HG03342 (cell line): ENCODE measurements around the gene DPP6.

Experiments used
- ATAC-seq: cut with Tn5 transposase; IDR thresholded peaks from one replicate; pipeline ENCODE4 v1.9.1; 2021; ENCODE audit warnings: mild to moderate bottlenecking, moderate library complexity; ENCODE audit not compliant: unreplicated experiment

Gene DPP6

GRCh38 chr7:154783281-154783909 is 731.2 kb downstream of the DPP6 start:
- ATAC-seq: no peak

GRCh38 chr7:154785898-154786297 is 733.7 kb downstream of the DPP6 start:
- no peak for ATAC-seq

GRCh38 chr7:154789404-154789803 is 737.2 kb downstream of the DPP6 start:
- ATAC-seq: no peak

- ATAC-seq: no peak
Measured at GRCh38 chr7:154791611-154792010, 739.4 kb downstream of the DPP6 start.

- ATAC-seq: no peak
Measured at GRCh38 chr7:154792436-154793055, 740.3 kb downstream of the DPP6 start.

GRCh38 chr7:154794147-154794780 is 742.1 kb downstream of the DPP6 start:
- ATAC-seq: no peak

- ATAC-seq: no peak
Measured at GRCh38 chr7:154795014-154795413, 742.8 kb downstream of the DPP6 start.

- ATAC-seq: no peak
Measured at GRCh38 chr7:154795437-154795836, 743.2 kb downstream of the DPP6 start.

- no peak for ATAC-seq
Measured at GRCh38 chr7:154804449-154804848, 752.3 kb downstream of the DPP6 start.

GRCh38 chr7:154812027-154812426 is 759.8 kb downstream of the DPP6 start:
- ATAC-seq: no peak

- ATAC-seq: no peak
Measured at GRCh38 chr7:154817224-154817896, 765.2 kb downstream of the DPP6 start.

- no peak for ATAC-seq
Measured at GRCh38 chr7:154827007-154827406, 774.8 kb downstream of the DPP6 start.

GRCh38 chr7:154832557-154833138 is 780.5 kb downstream of the DPP6 start:
- no peak for ATAC-seq

- no peak for ATAC-seq
Measured at GRCh38 chr7:154836021-154836448, 783.8 kb downstream of the DPP6 start.

- ATAC-seq: no peak
Measured at GRCh38 chr7:154837087-154837486, 784.9 kb downstream of the DPP6 start.

- peak; percentile 96 for ATAC-seq
Measured at GRCh38 chr7:154837622-154838021, 785.4 kb downstream of the DPP6 start.

GRCh38 chr7:154840086-154840485 is 787.9 kb downstream of the DPP6 start:
- no peak for ATAC-seq

- no peak for ATAC-seq
Measured at GRCh38 chr7:154841731-154842331, 789.6 kb downstream of the DPP6 start.

- no peak for ATAC-seq
Measured at GRCh38 chr7:154842591-154842990, 790.4 kb downstream of the DPP6 start.

GRCh38 chr7:154843670-154844237 is 791.6 kb downstream of the DPP6 start:
- ATAC-seq: no peak

- ATAC-seq: no peak
Measured at GRCh38 chr7:154844499-154844898, 792.3 kb downstream of the DPP6 start.
